ENCODE measurements around the gene ADAMTS18. TPM values are rescaled to one million over a fixed set of nuclear protein-coding genes. Genes with fewer than 3 reads are reported as not detected.

Gene ADAMTS18
- total and polyA plus RNA-seq, 2 of the 8 experiments (the other 6 are each of a cell fraction or from before 2014, with no cell fraction given) = 0.05 to 0.19 TPM

GRCh38 chr16:77323695-77324094 is 111.1 kb downstream of the ADAMTS18 start (continued):
- no peak for TF ChIP-seq MAX (IDR thresholded peaks at IDR 0.05)
- TF ChIP-seq SAP30 (IDR thresholded peaks at IDR 0.05; ENCODE audit: insufficient read depth, insufficient replicate concordance, low read length) = no peak
- no peak for TF ChIP-seq ZNF274 (IDR thresholded peaks at IDR 0.05; ENCODE audit: borderline replicate concordance, extremely low read depth, low read length)

Measured in H1 (cell line).